WTC11 (cell line): ENCODE results near the gene PBX3. TPM values are rescaled to one million over a fixed set of nuclear protein-coding genes. Genes with fewer than 3 reads are reported as not detected.
A peak's percentile ranks its signal among the peaks of the same experiment; 100 is the strongest.

Experiments used
- ATAC-seq: fragments of 200-7000 bp; cut with Tn5 transposase; 2 replicates; pipeline ENCODE4 v1.10.0; 2021; ENCODE audit warnings: mild to moderate bottlenecking, moderate library complexity
- CTCF ChIA-PET: fragments of 300-600 bp; sonication (Branson Sonifier 250); formaldehyde crosslinking; loops from one replicate; lab custom pipeline; 2021; ENCODE audit warnings: antibody characterized with exemption; lab: Charles Lee
- POLR2A ChIA-PET: fragments of 350-600 bp; sonication (Branson Sonifier 250); formaldehyde crosslinking; loops from one replicate; lab custom pipeline; 2021; ENCODE audit warnings: antibody characterized with exemption; lab: Charles Lee
- DNase-seq: peaks from one replicate; pipeline ENCODE4 v3.0.0; 2021; ENCODE audit warnings: low spot score
- H3K27ac Mint-ChIP-seq: 2 replicates; pipeline ENCODE4 v1.8.0; 2021; ENCODE audit warnings: mixed read lengths
- H3K27me3 Mint-ChIP-seq: 2 replicates; pipeline ENCODE4 v1.8.0; 2021; ENCODE audit warnings: low read depth, mild to moderate bottlenecking, moderate library complexity, mixed read lengths
- H3K36me3 Mint-ChIP-seq: 2 replicates; pipeline ENCODE4 v1.8.0; 2021; ENCODE audit warnings: mixed read lengths
- H3K4me1 Mint-ChIP-seq: 2 replicates; pipeline ENCODE4 v1.8.0; 2022; ENCODE audit warnings: mixed read lengths
- H3K4me3 Mint-ChIP-seq: 2 replicates; pipeline ENCODE4 v1.8.0; 2021; ENCODE audit warnings: mild to moderate bottlenecking, moderate library complexity, mixed read lengths
- H3K9me3 Mint-ChIP-seq: 2 replicates; pipeline ENCODE4 v1.8.0; 2021; ENCODE audit warnings: mixed read lengths
- CREB1 ChIP-seq: sonication (generic); formaldehyde crosslinking; IDR thresholded peaks from 2 replicates; pipeline ENCODE4 v1.8.0; 2023; ENCODE audit warnings: mild to moderate bottlenecking, missing genetic modification reagents
- ESRRA ChIP-seq: sonication (generic); formaldehyde crosslinking; IDR thresholded peaks from 2 replicates; pipeline ENCODE4 v1.8.1; 2022; ENCODE audit warnings: mild to moderate bottlenecking, missing genetic modification reagents, borderline replicate concordance
- ETV6 ChIP-seq: sonication (generic); formaldehyde crosslinking; IDR thresholded peaks from 2 replicates; pipeline ENCODE4 v1.8.1; 2022; ENCODE audit warnings: mild to moderate bottlenecking, missing genetic modification reagents
- FOXK1 ChIP-seq: sonication (generic); formaldehyde crosslinking; IDR thresholded peaks from 2 replicates; pipeline ENCODE4 v1.8.0; 2022; ENCODE audit warnings: mild to moderate bottlenecking, moderate library complexity, missing genetic modification reagents
- KAT7 ChIP-seq: sonication (generic); formaldehyde crosslinking; IDR thresholded peaks from 2 replicates; pipeline ENCODE4 v1.8.1; 2023; ENCODE audit warnings: missing genetic modification reagents, mild to moderate bottlenecking, borderline replicate concordance
- MXD4 ChIP-seq: fragments of 250-450 bp; sonication (Bioruptor Pico); IDR thresholded peaks from 2 replicates; pipeline ENCODE4 v1.8.0; 2021; ENCODE audit warnings: mild to moderate bottlenecking, moderate library complexity, borderline replicate concordance
- NFE2L1 ChIP-seq: sonication (generic); formaldehyde crosslinking; IDR thresholded peaks from 2 replicates; pipeline ENCODE4 v1.8.1; 2023; ENCODE audit warnings: missing genetic modification reagents
- NR2C2 ChIP-seq: sonication (generic); formaldehyde crosslinking; IDR thresholded peaks from 2 replicates; pipeline ENCODE4 v1.8.0; 2022; ENCODE audit warnings: mild to moderate bottlenecking, missing genetic modification reagents
- NR3C1 ChIP-seq: sonication (generic); formaldehyde crosslinking; conservative IDR thresholded peaks from 2 replicates; pipeline ENCODE4 v1.8.1; 2023; ENCODE audit warnings: low read depth, mild to moderate bottlenecking, missing genetic modification reagents
- ZBTB21 ChIP-seq: sonication (generic); formaldehyde crosslinking; IDR thresholded peaks from 2 replicates; pipeline ENCODE4 v1.8.1; 2023; ENCODE audit warnings: mild to moderate bottlenecking, missing genetic modification reagents, borderline replicate concordance
- ZNF219 ChIP-seq: sonication (generic); formaldehyde crosslinking; IDR thresholded peaks from 2 replicates; pipeline ENCODE4 v1.8.0; 2023; ENCODE audit warnings: missing genetic modification reagents, mild to moderate bottlenecking, borderline replicate concordance
- total RNA-seq: library from RNA; stranded (reverse); gene quantifications from 3 replicates; pipeline ENCODE4 v1.2.3, GENCODE V29; 2021
- TF ChIP-seq, protein P1 (sequence below): sonication (generic); formaldehyde crosslinking; IDR thresholded peaks from 2 replicates; pipeline ENCODE4 v1.8.1; 2023; ENCODE audit warnings: mild to moderate bottlenecking, missing genetic modification reagents
- TF ChIP-seq, protein P2 (sequence below): sonication (generic); formaldehyde crosslinking; IDR thresholded peaks from 2 replicates; pipeline ENCODE4 v1.8.1; 2022; ENCODE audit warnings: low read depth, missing genetic modification reagents, borderline replicate concordance
- TF ChIP-seq, protein P3 (sequence below): sonication (generic); formaldehyde crosslinking; conservative IDR thresholded peaks from 2 replicates; pipeline ENCODE4 v1.8.1; 2022; ENCODE audit warnings: mild to moderate bottlenecking, missing genetic modification reagents
- TF ChIP-seq, protein P4 (sequence below): sonication (generic); formaldehyde crosslinking; IDR thresholded peaks from 2 replicates; pipeline ENCODE4 v1.8.1; 2022; ENCODE audit warnings: low read depth, mild to moderate bottlenecking, moderate library complexity, missing genetic modification reagents, borderline replicate concordance
- TF ChIP-seq, protein P5 (sequence below): sonication (generic); formaldehyde crosslinking; IDR thresholded peaks from 2 replicates; pipeline ENCODE4 v1.8.0; 2023; ENCODE audit warnings: mild to moderate bottlenecking, missing genetic modification reagents
- TF ChIP-seq, protein P6 (sequence below): sonication (generic); formaldehyde crosslinking; IDR thresholded peaks from 2 replicates; pipeline ENCODE4 v1.8.1; 2022; ENCODE audit warnings: missing genetic modification reagents, borderline replicate concordance
- TF ChIP-seq, protein P7 (sequence below): fragments of 250-450 bp; sonication (Bioruptor Pico); IDR thresholded peaks from 2 replicates; pipeline ENCODE4 v1.9.0; 2021; ENCODE audit warnings: moderate library complexity, mild to moderate bottlenecking, inconsistent platforms, borderline replicate concordance

The PBX3 gene
- total RNA-seq, 1 experiment from 2014 or later = 48.5 TPM

DNA sequence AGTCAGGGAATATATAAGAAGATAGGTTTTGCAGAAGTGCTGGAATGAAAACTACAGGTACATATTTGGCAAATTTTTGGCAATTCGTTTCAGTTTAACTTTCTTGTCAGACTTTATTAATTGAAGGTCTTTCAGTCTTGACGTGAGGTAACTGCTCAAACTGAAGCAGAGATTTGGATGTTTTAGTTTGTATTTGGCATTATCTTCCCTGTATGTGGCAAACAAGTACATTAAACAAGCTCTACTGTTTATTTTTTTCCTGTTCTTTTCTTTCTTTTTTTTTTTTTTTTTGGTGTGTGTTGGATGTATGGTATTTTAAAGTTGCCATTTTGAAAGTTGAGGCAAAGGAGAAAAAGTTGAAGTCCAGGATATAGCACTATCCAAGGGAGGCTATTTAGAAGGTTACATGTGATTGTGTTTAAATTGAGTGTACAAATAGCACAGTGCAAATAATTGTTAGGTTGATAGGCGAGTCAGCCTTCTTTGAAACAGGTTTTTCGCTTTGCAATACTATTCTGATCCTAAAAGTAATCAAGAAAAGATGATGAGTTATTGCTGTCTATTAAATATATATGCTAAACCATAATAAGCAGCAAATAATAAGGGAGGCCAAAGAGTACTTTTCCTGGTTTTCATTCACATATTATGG, 2.2 kb downstream of the PBX3 start:
- Mint-ChIP-seq H3K4me3 (peak overlapping the region; percentile 89), H3K9me3 (no peaks in the 10 kb centered on the region), H3K27ac (no peak overlapping the region), H3K4me1 (peaks cover 68% of the 10 kb centered on the region), H3K36me3 (peaks cover 8% of the 10 kb centered on the region), H3K27me3 (peaks cover 13% of the 10 kb centered on the region)
- ChIA-PET CTCF (interaction anchor here (1.1 kb wide), 1 partner anchor 10 kb away, joined by 3 read pairs; no protein-coding TSS in a partner anchor), POLR2A (interaction anchor here (0.6 to 1.0 kb wide), 2 partner anchors 10 to 104 kb away, joined by 3 to 4 read pairs; no protein-coding TSS in a partner anchor)
- no peak for DNase-seq
- no peak for ATAC-seq
- TF ChIP-seq, protein P1, sequence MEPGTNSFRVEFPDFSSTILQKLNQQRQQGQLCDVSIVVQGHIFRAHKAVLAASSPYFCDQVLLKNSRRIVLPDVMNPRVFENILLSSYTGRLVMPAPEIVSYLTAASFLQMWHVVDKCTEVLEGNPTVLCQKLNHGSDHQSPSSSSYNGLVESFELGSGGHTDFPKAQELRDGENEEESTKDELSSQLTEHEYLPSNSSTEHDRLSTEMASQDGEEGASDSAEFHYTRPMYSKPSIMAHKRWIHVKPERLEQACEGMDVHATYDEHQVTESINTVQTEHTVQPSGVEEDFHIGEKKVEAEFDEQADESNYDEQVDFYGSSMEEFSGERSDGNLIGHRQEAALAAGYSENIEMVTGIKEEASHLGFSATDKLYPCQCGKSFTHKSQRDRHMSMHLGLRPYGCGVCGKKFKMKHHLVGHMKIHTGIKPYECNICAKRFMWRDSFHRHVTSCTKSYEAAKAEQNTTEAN = no peak
- no peak for TF ChIP-seq ZNF219 (CRISPR knock-in tag)
- TF ChIP-seq, protein P2, sequence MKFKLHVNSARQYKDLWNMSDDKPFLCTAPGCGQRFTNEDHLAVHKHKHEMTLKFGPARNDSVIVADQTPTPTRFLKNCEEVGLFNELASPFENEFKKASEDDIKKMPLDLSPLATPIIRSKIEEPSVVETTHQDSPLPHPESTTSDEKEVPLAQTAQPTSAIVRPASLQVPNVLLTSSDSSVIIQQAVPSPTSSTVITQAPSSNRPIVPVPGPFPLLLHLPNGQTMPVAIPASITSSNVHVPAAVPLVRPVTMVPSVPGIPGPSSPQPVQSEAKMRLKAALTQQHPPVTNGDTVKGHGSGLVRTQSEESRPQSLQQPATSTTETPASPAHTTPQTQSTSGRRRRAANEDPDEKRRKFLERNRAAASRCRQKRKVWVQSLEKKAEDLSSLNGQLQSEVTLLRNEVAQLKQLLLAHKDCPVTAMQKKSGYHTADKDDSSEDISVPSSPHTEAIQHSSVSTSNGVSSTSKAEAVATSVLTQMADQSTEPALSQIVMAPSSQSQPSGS = no peak
- no peak for TF ChIP-seq MXD4 (CRISPR knock-in tag)
- TF ChIP-seq NR2C2 = no peak
- no peak for TF ChIP-seq KAT7 (CRISPR knock-in tag)
- TF ChIP-seq NR3C1 (CRISPR knock-in tag) = no peak
- TF ChIP-seq ESRRA (CRISPR knock-in tag) = no peak
- TF ChIP-seq, protein P3, sequence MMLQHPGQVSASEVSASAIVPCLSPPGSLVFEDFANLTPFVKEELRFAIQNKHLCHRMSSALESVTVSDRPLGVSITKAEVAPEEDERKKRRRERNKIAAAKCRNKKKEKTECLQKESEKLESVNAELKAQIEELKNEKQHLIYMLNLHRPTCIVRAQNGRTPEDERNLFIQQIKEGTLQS (CRISPR knock-in tag) = no peak
- TF ChIP-seq, protein P4, sequence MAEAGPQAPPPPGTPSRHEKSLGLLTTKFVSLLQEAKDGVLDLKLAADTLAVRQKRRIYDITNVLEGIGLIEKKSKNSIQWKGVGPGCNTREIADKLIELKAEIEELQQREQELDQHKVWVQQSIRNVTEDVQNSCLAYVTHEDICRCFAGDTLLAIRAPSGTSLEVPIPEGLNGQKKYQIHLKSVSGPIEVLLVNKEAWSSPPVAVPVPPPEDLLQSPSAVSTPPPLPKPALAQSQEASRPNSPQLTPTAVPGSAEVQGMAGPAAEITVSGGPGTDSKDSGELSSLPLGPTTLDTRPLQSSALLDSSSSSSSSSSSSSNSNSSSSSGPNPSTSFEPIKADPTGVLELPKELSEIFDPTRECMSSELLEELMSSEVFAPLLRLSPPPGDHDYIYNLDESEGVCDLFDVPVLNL = no peak
- TF ChIP-seq, protein P5, sequence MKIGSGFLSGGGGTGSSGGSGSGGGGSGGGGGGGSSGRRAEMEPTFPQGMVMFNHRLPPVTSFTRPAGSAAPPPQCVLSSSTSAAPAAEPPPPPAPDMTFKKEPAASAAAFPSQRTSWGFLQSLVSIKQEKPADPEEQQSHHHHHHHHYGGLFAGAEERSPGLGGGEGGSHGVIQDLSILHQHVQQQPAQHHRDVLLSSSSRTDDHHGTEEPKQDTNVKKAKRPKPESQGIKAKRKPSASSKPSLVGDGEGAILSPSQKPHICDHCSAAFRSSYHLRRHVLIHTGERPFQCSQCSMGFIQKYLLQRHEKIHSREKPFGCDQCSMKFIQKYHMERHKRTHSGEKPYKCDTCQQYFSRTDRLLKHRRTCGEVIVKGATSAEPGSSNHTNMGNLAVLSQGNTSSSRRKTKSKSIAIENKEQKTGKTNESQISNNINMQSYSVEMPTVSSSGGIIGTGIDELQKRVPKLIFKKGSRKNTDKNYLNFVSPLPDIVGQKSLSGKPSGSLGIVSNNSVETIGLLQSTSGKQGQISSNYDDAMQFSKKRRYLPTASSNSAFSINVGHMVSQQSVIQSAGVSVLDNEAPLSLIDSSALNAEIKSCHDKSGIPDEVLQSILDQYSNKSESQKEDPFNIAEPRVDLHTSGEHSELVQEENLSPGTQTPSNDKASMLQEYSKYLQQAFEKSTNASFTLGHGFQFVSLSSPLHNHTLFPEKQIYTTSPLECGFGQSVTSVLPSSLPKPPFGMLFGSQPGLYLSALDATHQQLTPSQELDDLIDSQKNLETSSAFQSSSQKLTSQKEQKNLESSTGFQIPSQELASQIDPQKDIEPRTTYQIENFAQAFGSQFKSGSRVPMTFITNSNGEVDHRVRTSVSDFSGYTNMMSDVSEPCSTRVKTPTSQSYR (CRISPR knock-in tag) = no peak
- TF ChIP-seq CREB1 = no peak
- TF ChIP-seq ZBTB21 (CRISPR knock-in tag) = no peak
- TF ChIP-seq, protein P6, sequence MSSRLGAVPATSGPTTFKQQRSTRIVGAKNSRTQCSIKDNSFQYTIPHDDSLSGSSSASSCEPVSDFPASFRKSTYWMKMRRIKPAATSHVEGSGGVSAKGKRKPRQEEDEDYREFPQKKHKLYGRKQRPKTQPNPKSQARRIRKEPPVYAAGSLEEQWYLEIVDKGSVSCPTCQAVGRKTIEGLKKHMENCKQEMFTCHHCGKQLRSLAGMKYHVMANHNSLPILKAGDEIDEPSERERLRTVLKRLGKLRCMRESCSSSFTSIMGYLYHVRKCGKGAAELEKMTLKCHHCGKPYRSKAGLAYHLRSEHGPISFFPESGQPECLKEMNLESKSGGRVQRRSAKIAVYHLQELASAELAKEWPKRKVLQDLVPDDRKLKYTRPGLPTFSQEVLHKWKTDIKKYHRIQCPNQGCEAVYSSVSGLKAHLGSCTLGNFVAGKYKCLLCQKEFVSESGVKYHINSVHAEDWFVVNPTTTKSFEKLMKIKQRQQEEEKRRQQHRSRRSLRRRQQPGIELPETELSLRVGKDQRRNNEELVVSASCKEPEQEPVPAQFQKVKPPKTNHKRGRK (CRISPR knock-in tag) = no peak
- TF ChIP-seq ETV6 (CRISPR knock-in tag) = no peak
- TF ChIP-seq, protein P7, sequence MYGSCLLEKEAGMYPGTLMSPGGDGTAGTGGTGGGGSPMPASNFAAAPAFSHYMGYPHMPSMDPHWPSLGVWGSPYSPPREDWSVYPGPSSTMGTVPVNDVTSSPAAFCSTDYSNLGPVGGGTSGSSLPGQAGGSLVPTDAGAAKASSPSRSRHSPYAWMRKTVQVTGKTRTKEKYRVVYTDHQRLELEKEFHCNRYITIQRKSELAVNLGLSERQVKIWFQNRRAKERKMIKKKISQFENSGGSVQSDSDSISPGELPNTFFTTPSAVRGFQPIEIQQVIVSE = no peak
- no peak for TF ChIP-seq NFE2L1 (CRISPR knock-in tag)
- TF ChIP-seq FOXK1 = no peak
